C4-2B (cell line): Measurements from ENCODE around the gene C1orf21.

ENCODE experiments used
- H3K27ac ChIP-seq: fragments of 450-650 bp; 2 replicates; pipeline ENCODE4 v1.5.1; 2017
- CTCF ChIP-seq: fragments of 450-650 bp; conservative IDR thresholded peaks from 2 replicates; pipeline ENCODE4 v1.5.1; 2017; ENCODE audit warnings: mild to moderate bottlenecking
- ZFX ChIP-seq: fragments of 450-650 bp; IDR thresholded peaks from 2 replicates; pipeline ENCODE4 v1.6.1; 2017

The C1orf21 gene

GRCh38 chr1:184621260-184621659 is 234.4 kb downstream of the C1orf21 start:
- TF ChIP-seq ZFX (no peak), CTCF (no peak)
- peak overlapping the region; percentile 87; the same call in 1 of the 2 replicates for H3K27ac ChIP-seq

GRCh38 chr1:184622136-184622823 is 235.5 kb downstream of the C1orf21 start:
- TF ChIP-seq ZFX (no peak), CTCF (no peak)
- H3K27ac ChIP-seq, result peak overlapping the region; percentile 87

GRCh38 chr1:184623404-184623803 is 236.6 kb downstream of the C1orf21 start:
- H3K27ac ChIP-seq, result peak overlapping the region; percentile 87
- no peak for TF ChIP-seq CTCF
- no peak for TF ChIP-seq ZFX

GRCh38 chr1:184624051-184624450 is 237.2 kb downstream of the C1orf21 start:
- TF ChIP-seq CTCF, result no peak
- TF ChIP-seq ZFX, result no peak
- peak overlapping the region; percentile 49; the same call in 1 of the 2 replicates for H3K27ac ChIP-seq

- TF ChIP-seq CTCF (no peak), ZFX (no peak)
- H3K27ac ChIP-seq, result peak overlapping the region; percentile 49; the same call in 1 of the 2 replicates
Measured at GRCh38 chr1:184624626-184625025, 237.8 kb downstream of the C1orf21 start.

GRCh38 chr1:184625271-184625670 is 238.4 kb downstream of the C1orf21 start:
- no peak overlapping the region for H3K27ac ChIP-seq
- TF ChIP-seq CTCF (no peak), ZFX (no peak)

- TF ChIP-seq CTCF (no peak), ZFX (no peak)
- H3K27ac ChIP-seq, result 0 out of 2 replicates have a peak overlapping the region, but pooled peaks have one; percentile 3
Measured at GRCh38 chr1:184626076-184627006, 239.5 kb downstream of the C1orf21 start.
